GM19043 (cell line): Measurements from ENCODE around the gene EZH1.
"Not testable (repeated sequence)": the region's sequence is repeated elsewhere in the genome, so short reads cannot be mapped to it uniquely, and the experiment has no call there.

Experiments
- ATAC-seq: cut with Tn5 transposase; IDR thresholded peaks from one replicate; pipeline ENCODE4 v1.9.1; 2021; ENCODE audit warnings: low read depth; ENCODE audit not compliant: unreplicated experiment

The EZH1 gene

GRCh38 chr17:42773290-42774035 is 28.6 kb upstream of the EZH1 start, which contains the start of gene VPS25:
Gene VPS25, plus strand, starts transcription at chr17:42773449. Its CDS starts 27 bp downstream, at chr17:42773476.
- no peak for ATAC-seq

DNA sequence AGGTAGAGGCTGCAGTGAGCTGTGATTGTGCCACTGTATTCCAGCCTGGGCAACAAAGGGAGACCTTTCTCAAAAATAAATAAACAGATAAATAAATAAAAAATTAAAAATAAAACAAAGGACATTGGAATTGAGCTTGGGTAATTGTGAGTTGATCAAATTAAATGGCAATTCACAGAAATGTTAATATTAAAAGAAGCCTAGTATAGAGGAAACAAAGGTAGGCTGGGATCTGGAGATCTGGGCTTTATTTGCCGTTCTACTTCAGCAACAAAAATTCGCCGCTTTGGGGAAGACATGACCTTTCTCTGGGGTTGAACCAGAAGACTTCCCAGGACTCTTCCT is 28.1 kb upstream of the EZH1 start:
- no peak for ATAC-seq

DNA sequence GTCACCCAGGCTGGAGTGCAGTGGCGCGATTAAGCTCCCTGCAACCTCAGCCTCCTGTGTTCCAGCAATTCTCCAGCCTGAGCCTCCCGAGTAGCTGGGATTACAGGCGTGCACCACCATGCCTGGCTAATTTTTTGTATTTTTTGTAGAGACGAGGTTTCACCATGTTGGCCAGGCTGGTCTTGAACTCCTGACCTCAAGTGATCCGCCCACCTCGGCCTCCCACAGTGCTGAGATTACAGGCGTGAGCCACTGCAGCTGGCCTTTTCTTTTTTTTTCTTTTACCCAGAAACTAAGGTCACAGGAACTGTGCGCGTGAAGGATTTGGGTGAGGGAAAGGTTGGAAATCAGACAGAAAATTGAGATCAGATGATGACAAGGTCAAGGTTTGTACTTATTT is 25.1 kb upstream of the EZH1 start:
- ATAC-seq, result not testable (repeated sequence)

DNA sequence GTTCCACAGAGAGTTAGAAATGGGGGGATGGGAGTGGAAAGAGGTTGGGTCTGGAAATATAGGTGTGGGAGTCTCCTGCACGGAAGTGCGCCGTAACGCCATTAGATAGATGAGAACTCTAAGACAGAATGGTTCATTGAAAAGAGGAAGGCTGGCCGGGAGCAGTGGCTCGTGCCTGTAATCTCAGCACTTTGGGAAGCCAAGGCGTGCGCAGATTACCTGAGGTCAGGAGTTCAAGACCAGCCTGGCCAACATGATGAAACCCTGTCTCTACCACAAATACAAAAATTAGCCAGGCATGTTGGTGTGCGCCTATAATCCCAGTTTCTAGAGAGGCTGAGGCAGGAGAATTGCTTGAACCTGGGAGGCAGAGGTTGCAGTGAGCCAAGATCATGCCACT is 23.2 kb upstream of the EZH1 start:
- not testable (repeated sequence) for ATAC-seq

GRCh38 chr17:42767512-42767911 is 22.7 kb upstream of the EZH1 start:
- ATAC-seq, result no peak

DNA sequence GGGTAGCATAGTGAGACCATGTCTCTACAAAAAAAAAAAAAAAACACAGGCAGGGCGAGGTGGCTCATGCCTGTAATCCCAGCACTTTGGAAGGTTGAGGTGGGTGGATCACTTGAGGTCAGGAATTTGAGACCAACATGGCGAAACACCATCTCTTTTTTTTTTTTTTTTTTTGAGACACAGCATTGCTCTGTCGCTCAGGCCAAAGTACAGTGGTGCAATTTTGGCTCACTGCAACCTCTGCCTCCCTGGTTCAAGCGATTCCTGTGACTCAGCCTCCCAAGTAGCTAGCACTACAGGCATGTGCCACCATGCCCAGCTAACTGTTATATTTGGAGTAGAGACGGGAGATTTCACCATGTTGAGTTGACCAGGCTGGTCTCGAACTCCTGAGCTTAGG is 21.3 kb upstream of the EZH1 start:
- no peak for ATAC-seq

DNA sequence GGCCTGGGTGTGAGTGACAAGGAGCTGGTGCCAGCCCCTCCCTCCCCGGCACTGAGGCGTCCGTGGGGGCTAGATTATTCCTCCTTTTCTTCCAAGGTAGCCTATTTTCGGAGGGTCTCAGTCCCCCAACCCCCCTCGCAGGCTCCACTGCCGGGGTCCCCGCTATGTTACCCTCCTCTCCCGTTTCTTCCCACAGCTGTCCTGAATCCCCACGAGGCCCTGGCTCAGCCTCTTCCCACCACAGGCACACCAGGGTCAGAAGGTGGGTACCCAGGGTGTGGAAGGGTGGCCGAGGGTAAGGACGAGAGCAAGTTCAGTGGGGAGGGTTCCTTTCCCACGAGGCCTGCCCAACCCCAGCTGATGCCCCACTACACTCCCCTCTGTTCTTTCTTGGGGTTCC is 16.8 kb upstream of the EZH1 start:
- ATAC-seq, result no peak

GRCh38 chr17:42760652-42761581 is 16.1 kb upstream of the EZH1 start, which contains the start of gene RAMP2:
Gene RAMP2, plus strand, starts transcription at chr17:42761227. Its CDS starts 35 bp downstream, at chr17:42761262.
- ATAC-seq, result no peak

GRCh38 chr17:42759982-42760651 is 15.3 kb upstream of the EZH1 start:
- no peak for ATAC-seq

- ATAC-seq, result no peak
These were observed 9.9 kb upstream of the EZH1 start for GRCh38 chr17:42754782-42755181.

- ATAC-seq, result no peak
These were observed 6.8 kb upstream of the EZH1 start for GRCh38 chr17:42751628-42752027.

- ATAC-seq, result no peak
These were observed 6.0 kb upstream of the EZH1 start for GRCh38 chr17:42750739-42751344.

GRCh38 chr17:42748908-42749798 is 4.3 kb upstream of the EZH1 start:
- no peak for ATAC-seq

- ATAC-seq, result no peak
These were observed 3.5 kb upstream of the EZH1 start for GRCh38 chr17:42748202-42748907.

DNA sequence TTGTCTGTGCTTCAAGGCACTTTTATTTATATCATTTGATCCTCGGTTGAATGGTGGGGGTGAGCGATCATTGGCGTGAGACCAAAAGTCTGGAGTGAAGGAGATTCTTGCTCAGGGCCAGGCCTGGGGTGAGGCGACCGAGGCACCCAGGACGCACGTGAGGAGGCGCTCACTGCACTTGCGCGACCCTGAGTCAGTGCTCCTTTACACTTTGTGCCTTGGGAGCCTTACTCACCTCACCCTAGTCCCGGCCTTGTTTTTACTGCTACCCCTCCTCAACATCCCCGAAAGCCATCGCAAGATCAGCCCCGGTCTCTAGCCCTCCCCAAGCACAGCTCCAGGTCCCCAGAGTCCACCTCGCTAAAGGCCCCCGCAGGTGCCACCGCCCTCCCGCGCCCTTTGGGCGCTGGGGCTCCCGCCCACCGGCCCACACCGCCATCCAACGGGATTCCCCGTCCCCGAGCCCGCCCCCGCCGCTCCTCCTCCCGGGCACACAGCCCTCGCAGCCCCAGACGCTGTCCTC is 496 bp downstream of the EZH1 start:
- ATAC-seq, result peak; percentile 60

DNA sequence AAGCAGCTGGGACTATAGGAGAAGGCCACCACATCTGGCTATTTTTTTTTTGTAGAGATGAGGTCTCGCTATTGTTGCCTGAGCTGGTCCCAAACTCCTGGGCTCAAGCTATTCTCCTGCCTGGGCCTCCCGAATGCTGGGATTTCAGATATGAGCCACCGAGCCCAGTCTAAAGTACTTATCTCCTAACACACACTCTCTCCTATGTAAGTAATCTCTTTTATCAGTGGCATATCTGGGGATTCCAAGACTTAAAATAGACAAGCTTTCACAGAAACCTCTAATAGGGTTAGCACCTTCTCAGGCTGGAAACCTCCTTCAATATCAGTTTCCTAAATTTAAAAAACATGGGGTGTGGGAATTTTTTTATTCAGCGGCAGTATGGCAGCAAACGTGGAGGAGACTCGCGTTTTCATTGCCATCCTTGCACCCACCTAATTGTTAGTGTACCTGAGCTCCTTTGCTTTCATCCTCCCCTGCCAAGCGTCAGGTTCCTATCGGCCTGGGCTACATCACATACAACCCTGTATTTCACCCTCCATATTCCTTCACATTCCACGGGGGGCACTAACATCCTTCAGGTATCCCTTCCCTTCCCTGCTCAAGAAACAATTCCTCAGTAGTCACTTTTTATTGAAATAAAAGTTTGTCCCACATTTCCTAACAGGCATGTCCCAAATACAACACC is 1.1 kb downstream of the EZH1 start:
- no peak for ATAC-seq

- ATAC-seq, result not testable (repeated sequence)
These were observed 1.9 kb downstream of the EZH1 start for GRCh38 chr17:42742916-42743315.

DNA sequence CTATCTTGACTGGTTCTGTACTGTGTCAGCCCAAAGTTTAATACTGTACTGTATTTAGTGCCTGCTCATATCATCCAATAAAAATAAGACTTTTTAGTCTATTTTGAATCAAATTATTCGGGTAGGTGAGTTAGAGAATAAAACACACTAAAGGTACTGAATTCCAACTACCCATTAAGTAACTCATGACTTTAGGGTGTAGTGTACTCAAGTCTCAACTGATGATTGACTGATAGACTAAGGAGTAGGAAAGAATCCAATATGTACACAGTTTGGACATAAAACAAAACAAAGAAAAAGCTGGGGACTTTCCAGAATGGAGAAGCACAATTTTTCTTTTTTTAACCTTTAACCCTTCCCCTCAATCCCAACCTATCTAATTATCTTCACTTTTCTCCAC is 4.1 kb downstream of the EZH1 start:
- ATAC-seq, result no peak
